Gastrocnemius medialis (tissue), 4 donors: ENCODE data around the gene MYL5. TPM values are rescaled to one million over a fixed set of nuclear protein-coding genes. Genes with fewer than 3 reads are reported as not detected.
"Not testable (repeated sequence)": the region's sequence is repeated elsewhere in the genome, so short reads cannot be mapped to it uniquely, and the experiment has no call there.

Source experiments
- ATAC-seq, 2 donors: fragments of 150-250 bp; one replicate each; pipeline ENCODE4 v1.9.1; 2016
- DNase-seq, 2 donors: peaks; one replicate each; pipeline ENCODE4 v3.0.0-alpha.2; 2019
- H3K27ac ChIP-seq, 4 donors: fragments of 200-600 bp; sonication (generic); 1 replicate in 1 of 4; 2 replicates in 3 of 4; pipeline ENCODE4 v1.5.1; 2016 to 2018; ENCODE audit warnings: mild to moderate bottlenecking in 2 of 4, moderate library complexity in 1 of 4
- H3K27me3 ChIP-seq, 3 donors: fragments of 200-600 bp; sonication (generic) in 2 of 3; 1 replicate in 1 of 3; 2 replicates in 2 of 3; pipeline versions ENCODE4 v1.5.1 to v1.6.0; 2016 to 2019; ENCODE audit warnings: mild to moderate bottlenecking in 1 of 3, moderate library complexity in 1 of 3
- H3K36me3 ChIP-seq, 2 donors: fragments of 200-600 bp; sonication (generic) in 1 of 2; one replicate each; pipeline ENCODE4 v1.5.1; 2017 to 2018
- H3K4me1 ChIP-seq, 2 donors: fragments of 200-600 bp; sonication (generic) in 1 of 2; one replicate each; pipeline ENCODE4 v1.5.1; 2016 to 2017; ENCODE audit warnings: mild to moderate bottlenecking in 2 of 2
- H3K4me3 ChIP-seq, 4 donors: fragments of 200-600 bp; sonication (generic) in 3 of 4; 1 replicate in 1 of 4; 2 replicates in 3 of 4; pipeline ENCODE4 v1.5.1; 2016 to 2019; ENCODE audit warnings: mild to moderate bottlenecking in 2 of 4
- H3K9me3 ChIP-seq, 3 donors: fragments of 200-600 bp; sonication (generic) in 2 of 3; 1 replicate in 1 of 3; 2 replicates in 2 of 3; pipeline ENCODE4 v1.5.1; 2016 to 2019
- CTCF ChIP-seq, 5 experiments: fragments of 450-650 bp in 3 of 5; fragments of 200-600 bp in 2 of 5; sonication (generic) in 2 of 5; IDR thresholded peaks in 4 of 5; conservative IDR thresholded peaks in 1 of 5; 1 replicate in 4 of 5; 2 replicates in 1 of 5; pipeline ENCODE4 v1.5.1; 2016 to 2019; ENCODE audit warnings: antibody characterized with exemption in 5 of 5, mild to moderate bottlenecking in 3 of 5, moderate library complexity in 3 of 5
- POLR2A ChIP-seq, 2 donors: fragments of 450-650 bp; IDR thresholded peaks; one replicate each; pipeline ENCODE4 v1.6.1; 2017; ENCODE audit warnings: antibody characterized with exemption in 2 of 2, mild to moderate bottlenecking in 2 of 2, moderate library complexity in 2 of 2
- in situ Hi-C, 4 donors: fragments of 200-750 bp; cut with MboI; loops; one replicate each; pipeline versions ENCODE4 v1.15.0 to v1.8.0; 2017; ENCODE audit warnings: low sequenced_read_pairs in 4 of 4
- intact Hi-C: fragments of 100-400 bp; cut with DNase I; formaldehyde crosslinking; loops from one replicate; pipeline ENCODE4 v1.15.1; 2023; ENCODE audit warnings: low total_unique reads
- total RNA-seq, 4 donors: library from RNA; depleted of rRNA; stranded (reverse); fragments of >200 nt; gene quantifications; one replicate each; pipeline versions ENCODE4 v1.1.0 to v1.2.3, GENCODE V29; 2016

MYL5 gene
- total RNA-seq, 4 donors from 2014 or later = 1.3 to 20.3 (median 3.6) TPM

- TF ChIP-seq POLR2A (IDR thresholded peaks at IDR 0.05) (no peak), CTCF (IDR thresholded peaks at IDR 0.05 in 4 of 5, conservative IDR thresholded peaks at IDR 0.05 in 1 of 5) (no peak)
- in situ Hi-C loops (no loop called here), intact Hi-C loops (no loop called here)
- H3K4me1 ChIP-seq = no peaks in the 10 kb centered on the region
- peaks cover 0 to 15% (median 3%) of the 10 kb centered on the region in 3 donors for H3K27me3 ChIP-seq
- ATAC-seq (no peak), DNase-seq (no peak)
- H3K36me3 ChIP-seq = no peaks in the 10 kb centered on the region
- no peak overlapping the region for H3K27ac ChIP-seq
- H3K4me3 ChIP-seq = no peak overlapping the region
- H3K9me3 ChIP-seq = no peaks in the 10 kb centered on the region
Observed at GRCh38 chr4:635851-636627, 38.3 kb upstream of the MYL5 start.

- TF ChIP-seq CTCF (IDR thresholded peaks at IDR 0.05 in 4 of 5, conservative IDR thresholded peaks at IDR 0.05 in 1 of 5) (no peak), POLR2A (IDR thresholded peaks at IDR 0.05) (no peak)
- Histone ChIP-seq H3K27me3 (peaks cover 0 to 18% (median 3%) of the 10 kb centered on the region in 3 donors), H3K36me3 (no peaks in the 10 kb centered on the region), H3K4me3 (no peak overlapping the region), H3K9me3 (no peaks in the 10 kb centered on the region), H3K27ac (no peak overlapping the region), H3K4me1 (no peaks in the 10 kb centered on the region)
- no peak for ATAC-seq
- in situ Hi-C loops = no loop called here
- intact Hi-C loops = no loop called here
- DNase-seq = peak in 1 of 2 donors; percentile 1
Observed at GRCh38 chr4:636628-637159, 37.6 kb upstream of the MYL5 start.

- ATAC-seq (no peak), DNase-seq (peak in 1 of 2 donors; percentile 5)
- H3K4me3 ChIP-seq = no peak overlapping the region
- H3K4me1 ChIP-seq = no peaks in the 10 kb centered on the region
- no peaks in the 10 kb centered on the region for H3K9me3 ChIP-seq
- no peaks in the 10 kb centered on the region for H3K36me3 ChIP-seq
- H3K27me3 ChIP-seq = peaks cover 0 to 19% (median 3%) of the 10 kb centered on the region in 3 donors
- no peak overlapping the region for H3K27ac ChIP-seq
- in situ Hi-C loops (no loop called here), intact Hi-C loops (no loop called here)
- no peak for TF ChIP-seq CTCF (IDR thresholded peaks at IDR 0.05 in 4 of 5, conservative IDR thresholded peaks at IDR 0.05 in 1 of 5)
- no peak for TF ChIP-seq POLR2A (IDR thresholded peaks at IDR 0.05)
Observed at GRCh38 chr4:637536-638280, 36.6 kb upstream of the MYL5 start.

- in situ Hi-C loops, intact Hi-C loops, DNase-seq, H3K36me3 ChIP-seq, H3K9me3 ChIP-seq, H3K4me1 ChIP-seq, H3K4me3 ChIP-seq, H3K27ac ChIP-seq, ATAC-seq: not testable (repeated sequence)
- peaks cover 0 to 17% (median 3%) of the 10 kb centered on the region in 3 donors for H3K27me3 ChIP-seq
Observed at GRCh38 chr4:642366-642765, 32.0 kb upstream of the MYL5 start.

GRCh38 chr4:646460-646859 is 27.9 kb upstream of the MYL5 start:
- H3K27ac ChIP-seq = no peak overlapping the region
- H3K27me3 ChIP-seq = peaks cover 18 to 22% (median 21%) of the 10 kb centered on the region in 3 donors
- no peaks in the 10 kb centered on the region for H3K4me1 ChIP-seq
- no peak for TF ChIP-seq POLR2A (IDR thresholded peaks at IDR 0.05)
- no peak for TF ChIP-seq CTCF (IDR thresholded peaks at IDR 0.05 in 4 of 5, conservative IDR thresholded peaks at IDR 0.05 in 1 of 5)
- ATAC-seq (no peak), DNase-seq (no peak)
- H3K4me3 ChIP-seq = no peak overlapping the region
- H3K9me3 ChIP-seq = no peaks in the 10 kb centered on the region
- intact Hi-C loops = no loop called here
- in situ Hi-C loops = no loop called here
- H3K36me3 ChIP-seq = no peaks in the 10 kb centered on the region
